Stimulated activated CD4-positive, alpha-beta T cell treated with anti-CD3 and anti-CD28 coated beads, TNF-alpha, amount 100 ng/mL, for 24 hours (primary cell): Measurements from ENCODE around the gene DPY19L3.
A peak's percentile ranks its signal among the peaks of the same experiment; 100 is the strongest.
"Not testable (repeated sequence)": the region's sequence is repeated elsewhere in the genome, so short reads cannot be mapped to it uniquely, and the experiment has no call there.

ENCODE experiments used
- DNase-seq, 3 experiments: peaks; one replicate each; pipeline ENCODE4 v3.0.0-alpha.2; 2020; ENCODE audit warnings: low read depth in 3 of 3

Gene DPY19L3

GRCh38 chr19:32405431-32406160 lies at the start of gene DPY19L3:
Gene DPY19L3 (plus strand): TSS chr19:32405770. CDS start chr19:32408254, 2,484 bp downstream.
- peak; percentile 77 to 92 (median 90) for DNase-seq

GRCh38 chr19:32357720-32358119 lies 47.9 kb upstream of the DPY19L3 start:
- no peak for DNase-seq

- no peak for DNase-seq
These were observed 47.2 kb upstream of the DPY19L3 start for GRCh38 chr19:32358321-32358720.

- DNase-seq, result no peak
These were observed 46.0 kb upstream of the DPY19L3 start for GRCh38 chr19:32359581-32359980.

GRCh38 chr19:32361574-32362317 lies 43.8 kb upstream of the DPY19L3 start:
- no peak for DNase-seq

GRCh38 chr19:32362318-32362691 lies 43.3 kb upstream of the DPY19L3 start:
- no peak for DNase-seq

GRCh38 chr19:32363175-32363574 lies 42.4 kb upstream of the DPY19L3 start:
- no peak for DNase-seq

GRCh38 chr19:32363632-32364031 lies 41.9 kb upstream of the DPY19L3 start:
- no peak for DNase-seq

- DNase-seq, result no peak
These were observed 41.5 kb upstream of the DPY19L3 start for GRCh38 chr19:32364040-32364439.

GRCh38 chr19:32367063-32367462 lies 38.5 kb upstream of the DPY19L3 start:
- no peak for DNase-seq

- no peak for DNase-seq
These were observed 37.5 kb upstream of the DPY19L3 start for GRCh38 chr19:32367948-32368536.

GRCh38 chr19:32368787-32369186 lies 36.8 kb upstream of the DPY19L3 start:
- no peak for DNase-seq

GRCh38 chr19:32372726-32373517 lies 32.6 kb upstream of the DPY19L3 start:
- no peak for DNase-seq

GRCh38 chr19:32373585-32374295 lies 31.8 kb upstream of the DPY19L3 start:
- DNase-seq, result no peak

- DNase-seq, result not testable (repeated sequence)
These were observed 31.2 kb upstream of the DPY19L3 start for GRCh38 chr19:32374362-32374761.

- not testable (repeated sequence) for DNase-seq
These were observed 28.5 kb upstream of the DPY19L3 start for GRCh38 chr19:32377088-32377487.

- DNase-seq, result no peak
These were observed 25.3 kb upstream of the DPY19L3 start for GRCh38 chr19:32380269-32380668.

GRCh38 chr19:32387701-32388392 lies 17.7 kb upstream of the DPY19L3 start:
- no peak for DNase-seq

GRCh38 chr19:32388393-32388855 lies 17.1 kb upstream of the DPY19L3 start:
- no peak for DNase-seq

GRCh38 chr19:32392901-32393300 lies 12.7 kb upstream of the DPY19L3 start:
- DNase-seq, result no peak
